ENCODE results near the gene GCDH. TPM values are rescaled to one million over a fixed set of nuclear protein-coding genes. Genes with fewer than 3 reads are reported as not detected.

The GCDH gene
- total RNA-seq, 4 donors from 2014 or later, result 31.2 to 63.7 (median 46.7) TPM

DNA sequence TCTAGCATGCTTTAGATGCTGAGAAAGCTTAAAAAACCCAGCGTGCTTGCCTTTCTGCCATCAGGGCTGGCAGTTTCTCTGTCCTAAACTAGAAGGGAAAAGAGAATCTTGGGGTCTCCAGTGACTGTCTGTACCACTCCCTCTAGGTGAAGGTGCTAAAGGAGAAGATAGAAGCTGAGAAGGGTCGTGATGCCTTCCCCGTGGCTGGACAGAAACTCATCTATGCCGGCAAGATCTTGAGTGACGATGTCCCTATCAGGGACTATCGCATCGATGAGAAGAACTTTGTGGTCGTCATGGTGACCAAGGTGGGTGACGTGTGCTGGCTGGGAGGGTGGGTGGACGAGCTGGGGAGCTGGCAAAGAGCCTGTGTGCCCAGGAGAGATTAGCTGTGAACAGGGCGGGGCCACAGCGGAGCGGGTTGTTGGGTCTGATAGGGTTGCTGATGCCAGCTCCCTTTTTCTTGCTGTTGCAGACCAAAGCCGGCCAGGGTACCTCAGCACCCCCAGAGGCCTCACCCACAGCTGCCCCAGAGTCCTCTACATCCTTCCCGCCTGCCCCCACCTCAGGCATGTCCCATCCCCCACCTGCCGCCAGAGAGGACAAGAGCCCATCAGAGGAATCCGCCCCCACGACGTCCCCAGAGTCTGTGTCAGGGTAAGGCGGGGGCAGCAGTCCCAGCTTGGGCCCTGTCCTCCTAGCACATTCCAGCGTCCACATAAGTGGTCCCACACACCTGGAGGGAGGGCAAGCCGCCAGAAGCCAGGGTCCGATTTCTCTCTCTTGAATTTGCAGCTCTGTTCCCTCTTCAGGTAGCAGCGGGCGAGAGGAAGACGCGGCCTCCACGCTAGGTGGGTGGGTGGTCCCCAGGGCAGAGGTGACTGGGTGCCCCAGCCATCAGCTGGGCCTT, 57.0 kb downstream of the GCDH start:
- peaks cover 57 to 72% of the 10 kb centered on the region in 2 donors for H3K36me3 ChIP-seq

DNA sequence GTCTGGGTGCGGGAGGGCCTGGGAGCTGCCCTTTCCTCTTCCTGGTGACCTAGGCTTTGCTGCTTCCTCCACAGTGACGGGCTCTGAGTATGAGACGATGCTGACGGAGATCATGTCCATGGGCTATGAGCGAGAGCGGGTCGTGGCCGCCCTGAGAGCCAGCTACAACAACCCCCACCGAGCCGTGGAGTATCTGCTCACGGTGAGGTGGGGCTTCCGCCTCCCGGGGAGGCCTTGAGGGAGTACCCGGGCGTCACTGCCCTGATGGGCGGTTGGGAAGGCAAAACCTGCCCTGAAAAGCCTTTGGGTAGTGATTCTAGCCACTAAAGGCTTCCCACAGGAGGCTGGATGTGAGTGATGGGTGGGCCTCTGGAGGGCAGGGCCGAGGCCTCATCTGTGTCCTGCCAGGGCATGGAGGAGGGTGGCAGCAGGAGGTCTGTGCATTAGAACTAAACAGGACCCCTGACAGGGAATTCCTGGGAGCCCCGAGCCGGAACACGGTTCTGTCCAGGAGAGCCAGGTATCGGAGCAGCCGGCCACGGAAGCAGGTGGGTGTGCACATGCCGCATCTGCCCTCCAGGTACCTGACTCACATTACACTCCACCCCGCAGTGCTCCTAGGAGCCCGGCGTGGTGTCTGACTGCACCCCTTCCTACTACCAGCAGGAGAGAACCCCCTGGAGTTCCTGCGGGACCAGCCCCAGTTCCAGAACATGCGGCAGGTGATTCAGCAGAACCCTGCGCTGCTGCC, 57.8 kb downstream of the GCDH start:
- H3K27me3 ChIP-seq, result no peaks in the 10 kb centered on the region
- no peak overlapping the region for H3K4me3 ChIP-seq (replicated peaks in 1 of 3)
- peaks cover 59 to 70% of the 10 kb centered on the region in 2 donors for H3K36me3 ChIP-seq
- H3K4me1 ChIP-seq, result peaks cover 15 to 34% of the 10 kb centered on the region in 2 donors
- WGBS, 2 donors, result 96 to 99% methylated on average over 13 to 30 of the region's 30 CpGs
- H3K9me3 ChIP-seq, result no peaks in the 10 kb centered on the region
- no peak for DNase-seq
- no peak overlapping the region for H3K27ac ChIP-seq
- no peak for TF ChIP-seq POLR2A (IDR thresholded peaks at IDR 0.05)
- TF ChIP-seq, protein P1, sequence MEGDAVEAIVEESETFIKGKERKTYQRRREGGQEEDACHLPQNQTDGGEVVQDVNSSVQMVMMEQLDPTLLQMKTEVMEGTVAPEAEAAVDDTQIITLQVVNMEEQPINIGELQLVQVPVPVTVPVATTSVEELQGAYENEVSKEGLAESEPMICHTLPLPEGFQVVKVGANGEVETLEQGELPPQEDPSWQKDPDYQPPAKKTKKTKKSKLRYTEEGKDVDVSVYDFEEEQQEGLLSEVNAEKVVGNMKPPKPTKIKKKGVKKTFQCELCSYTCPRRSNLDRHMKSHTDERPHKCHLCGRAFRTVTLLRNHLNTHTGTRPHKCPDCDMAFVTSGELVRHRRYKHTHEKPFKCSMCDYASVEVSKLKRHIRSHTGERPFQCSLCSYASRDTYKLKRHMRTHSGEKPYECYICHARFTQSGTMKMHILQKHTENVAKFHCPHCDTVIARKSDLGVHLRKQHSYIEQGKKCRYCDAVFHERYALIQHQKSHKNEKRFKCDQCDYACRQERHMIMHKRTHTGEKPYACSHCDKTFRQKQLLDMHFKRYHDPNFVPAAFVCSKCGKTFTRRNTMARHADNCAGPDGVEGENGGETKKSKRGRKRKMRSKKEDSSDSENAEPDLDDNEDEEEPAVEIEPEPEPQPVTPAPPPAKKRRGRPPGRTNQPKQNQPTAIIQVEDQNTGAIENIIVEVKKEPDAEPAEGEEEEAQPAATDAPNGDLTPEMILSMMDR (IDR thresholded peaks at IDR 0.05), result no peak
- intact Hi-C loops (cut with DNase I), result no loop called here

More for the DNA sequence above, 57.0 kb downstream of the GCDH start:
- no peaks in the 10 kb centered on the region for H3K27me3 ChIP-seq
- TF ChIP-seq, protein P1 (IDR thresholded peaks at IDR 0.05), result no peak
- no peak for TF ChIP-seq POLR2A (IDR thresholded peaks at IDR 0.05)
- intact Hi-C loops (cut with DNase I), result no loop called here
- WGBS, 2 donors, result 80 to 85% methylated on average over 26 to 28 of the region's 28 CpGs
- H3K4me1 ChIP-seq, result peaks cover 21 to 36% of the 10 kb centered on the region in 2 donors
- H3K4me3 ChIP-seq (replicated peaks in 1 of 3), result no peak overlapping the region
- DNase-seq, result no peak
- H3K9me3 ChIP-seq, result no peaks in the 10 kb centered on the region
- H3K27ac ChIP-seq, result no peak overlapping the region

Small RNA genes within 50 kb of the gene (microRNA-seq; reads per million reads assigned to microRNA genes)
- gene MIR5695 (not detected), gene MIR6515 (6.6 reads per million, percentile 16 among the genes with 10 or more reads in this experiment), gene MIR6794 (not detected)

Small RNA genes within 50 kb of the gene (small RNA-seq; reads per million reads assigned to genes)
- gene MIR5695 (not detected), gene MIR6515 (not detected), gene MIR6794 (not detected)

Other genes starting within 250 kb of the GCDH start
- 100 to 1,000 TPM in 1 of 4 donors, 10 to 100 TPM in 3; 38.0 to 106 (median 82.5) TPM for gene MAN2B1, start 224.4 kb upstream of the GCDH start, total RNA-seq
- 10 to 100 TPM in 3 of 4 donors, 1 to 10 TPM in 1; 9.5 to 17.5 (median 14.3) TPM for gene WDR83, start 224.4 kb upstream of the GCDH start, total RNA-seq
- gene DHPS, start 209.3 kb upstream of the GCDH start, total RNA-seq, result 100 to 1,000 TPM; 105 to 122 (median 115) TPM
- not detected for gene GNG14, start 203.2 kb upstream of the GCDH start, total RNA-seq
- 10 to 100 TPM in 2 of 4 donors, 1 to 10 TPM in 2; 5.9 to 13.7 (median 11.3) TPM for gene FBXW9, start 194.5 kb upstream of the GCDH start, total RNA-seq
- gene TNPO2, start 167.2 kb upstream of the GCDH start, total RNA-seq, result 10 to 100 TPM; 50.8 to 59.8 (median 54.8) TPM
- 100 to 1,000 TPM; 261 to 416 (median 329) TPM for gene TRIR, start 156.5 kb upstream of the GCDH start, total RNA-seq
- gene GET3, start 153.7 kb upstream of the GCDH start, total RNA-seq, result 10 to 100 TPM; 70.7 to 88.8 (median 83.3) TPM
- not detected for gene BEST2, start 139.4 kb upstream of the GCDH start, total RNA-seq
- gene HOOK2, start 115.6 kb upstream of the GCDH start, total RNA-seq, result 100 to 1,000 TPM; 128 to 145 (median 136) TPM
- 100 to 1,000 TPM; 111 to 393 (median 220) TPM for gene JUNB, start 99.7 kb upstream of the GCDH start, total RNA-seq
- gene PRDX2, start 89.4 kb upstream of the GCDH start, total RNA-seq, result 100 to 1,000 TPM; 166 to 496 (median 328) TPM
- gene THSD8, start 89.1 kb upstream of the GCDH start, total RNA-seq, result under 1 TPM in 1 of 4 donors, not detected in 3; 0.67 TPM
- 10 to 100 TPM in 1 of 4 donors, 1 to 10 TPM in 3; 1.5 to 11.8 (median 5.4) TPM for gene RNASEH2A, start 84.6 kb upstream of the GCDH start, total RNA-seq
- not detected for gene RTBDN, start 56.6 kb upstream of the GCDH start, total RNA-seq
- under 1 TPM in 1 of 4 donors, not detected in 3; 0.56 TPM for gene MAST1, start 52.6 kb upstream of the GCDH start, total RNA-seq
- gene DNASE2, start 9.7 kb upstream of the GCDH start, total RNA-seq, result 10 to 100 TPM; 35.4 to 67.3 (median 59.1) TPM
- gene KLF1, start 4.0 kb upstream of the GCDH start, total RNA-seq, result not detected
- not detected for gene SYCE2, start 28.1 kb downstream of the GCDH start, total RNA-seq
- 10 to 100 TPM; 43.5 to 61.5 (median 53.4) TPM for gene FARSA, start 42.6 kb downstream of the GCDH start, total RNA-seq
- 1,000 to 10,000 TPM; 1,892 to 4,270 (median 2,942) TPM for gene CALR, start 47.4 kb downstream of the GCDH start, total RNA-seq
- 100 to 1,000 TPM in 2 of 4 donors, 10 to 100 TPM in 2; 72.0 to 128 (median 101) TPM for gene RAD23A, start 54.7 kb downstream of the GCDH start, total RNA-seq
- gene GADD45GIP1, start 66.1 kb downstream of the GCDH start, total RNA-seq, result 10 to 100 TPM; 31.8 to 68.3 (median 55.2) TPM
- under 1 TPM in 2 of 4 donors, not detected in 2; 0.40 to 0.45 TPM for gene DAND5, start 78.4 kb downstream of the GCDH start, total RNA-seq
- 10 to 100 TPM; 38.8 to 70.2 (median 62.4) TPM for gene NFIX, start 104.3 kb downstream of the GCDH start, total RNA-seq
- 10 to 100 TPM in 1 of 4 donors, 1 to 10 TPM in 3; 4.2 to 10.9 (median 7.7) TPM for gene LYL1, start 211.7 kb downstream of the GCDH start, total RNA-seq
- 10 to 100 TPM; 23.9 to 31.3 (median 29.1) TPM for gene TRMT1, start 225.6 kb downstream of the GCDH start, total RNA-seq
- gene NACC1, start 227.1 kb downstream of the GCDH start, total RNA-seq, result 10 to 100 TPM; 16.9 to 67.7 (median 43.0) TPM